Liver (tissue), 9 donors: ENCODE data around the gene PDE4B. TPM values are rescaled to one million over a fixed set of nuclear protein-coding genes. Genes with fewer than 3 reads are reported as not detected.

ENCODE experiments used
- DNase-seq: peaks from one replicate; pipeline ENCODE4 v3.0.0-alpha.2; 2017; ENCODE audit warnings: low spot score
- H3K27ac ChIP-seq, 2 donors: one replicate each; pipeline ENCODE4 v1.7.0; 2013; ENCODE audit warnings: inconsistent platforms in 2 of 2, low read length in 2 of 2, control low read depth in 1 of 2, low read depth in 1 of 2, mild to moderate bottlenecking in 1 of 2
- H3K27me3 ChIP-seq, 4 donors: one replicate each; pipeline versions ENCODE4 v1.6.1 to v1.7.0; 2013; ENCODE audit warnings: low read length in 3 of 4, inconsistent platforms in 1 of 4, mild to moderate bottlenecking in 1 of 4, moderate library complexity in 1 of 4; ENCODE audit not compliant: control insufficient read depth in 4 of 4, insufficient read depth in 4 of 4
- H3K36me3 ChIP-seq, 4 donors: one replicate each; pipeline versions ENCODE4 v1.6.1 to v1.7.0; 2013; ENCODE audit warnings: low read length in 3 of 4, mild to moderate bottlenecking in 3 of 4, low read depth in 1 of 4, moderate library complexity in 1 of 4; ENCODE audit not compliant: control insufficient read depth in 4 of 4, insufficient read depth in 3 of 4
- H3K4me1 ChIP-seq, 4 donors: one replicate each; pipeline versions ENCODE4 v1.6.1 to v1.7.0; 2013; ENCODE audit warnings: low read length in 3 of 4, mild to moderate bottlenecking in 3 of 4, moderate library complexity in 1 of 4; ENCODE audit not compliant: control insufficient read depth in 4 of 4, insufficient read depth in 4 of 4
- H3K4me3 ChIP-seq, 3 donors: one replicate each; pipeline versions ENCODE4 v1.6.1 to v1.7.0; 2013; ENCODE audit warnings: low read length in 3 of 3, control low read depth in 1 of 3, low read depth in 1 of 3, mild to moderate bottlenecking in 1 of 3
- H3K9ac ChIP-seq, 2 donors: one replicate each; pipeline ENCODE4 v1.7.0; 2013; ENCODE audit warnings: low read length in 2 of 2, mild to moderate bottlenecking in 2 of 2, moderate library complexity in 2 of 2, control low read depth in 1 of 2, low read depth in 1 of 2
- H3K9me3 ChIP-seq, 4 donors: one replicate each; pipeline versions ENCODE4 v1.6.1 to v1.7.0; 2013; ENCODE audit warnings: low read length in 3 of 4; ENCODE audit not compliant: control insufficient read depth in 4 of 4
- CTCF ChIP-seq: fragments of 150-350 bp; IDR thresholded peaks from 2 replicates; pipeline ENCODE4 v1.5.1; 2017; ENCODE audit warnings: improper control_type of control experiment, low read depth, low read length; ENCODE audit not compliant: missing input control
- EGR1 ChIP-seq, 2 donors: IDR thresholded peaks; 2 replicates each; pipeline ENCODE4 v1.6.1; 2016 to 2018; ENCODE audit warnings: antibody characterized with exemption in 2 of 2, low read depth in 2 of 2
- FOXA1 ChIP-seq: IDR thresholded peaks from 2 replicates; pipeline ENCODE4 v1.6.1; 2016; ENCODE audit warnings: antibody characterized with exemption
- FOXA2 ChIP-seq: IDR thresholded peaks from 2 replicates; pipeline ENCODE4 v1.6.1; 2016; ENCODE audit warnings: antibody characterized with exemption
- GABPA ChIP-seq, 2 donors: IDR thresholded peaks in 1 of 2; conservative IDR thresholded peaks in 1 of 2; 2 replicates each; pipeline ENCODE4 v1.6.1; 2016; ENCODE audit warnings: antibody characterized with exemption in 2 of 2, mild to moderate bottlenecking in 1 of 2, moderate library complexity in 1 of 2
- HNF4A ChIP-seq, 2 donors: conservative IDR thresholded peaks; 2 replicates each; pipeline ENCODE4 v1.6.1; 2016; ENCODE audit warnings: antibody characterized with exemption in 2 of 2, mild to moderate bottlenecking in 2 of 2
- HNF4G ChIP-seq: IDR thresholded peaks from 2 replicates; pipeline ENCODE4 v1.6.1; 2016; ENCODE audit warnings: antibody characterized with exemption
- JUND ChIP-seq, 2 donors: IDR thresholded peaks; 2 replicates each; pipeline ENCODE4 v1.6.1; 2016; ENCODE audit warnings: antibody characterized with exemption in 2 of 2
- NR2F2 ChIP-seq: IDR thresholded peaks from 2 replicates; pipeline ENCODE4 v1.6.1; 2016; ENCODE audit warnings: antibody characterized with exemption
- RAD21 ChIP-seq, 2 donors: IDR thresholded peaks; 2 replicates each; pipeline ENCODE4 v1.6.1; 2016; ENCODE audit warnings: antibody characterized with exemption in 2 of 2, mild to moderate bottlenecking in 2 of 2
- RXRA ChIP-seq, 2 donors: IDR thresholded peaks; 2 replicates each; pipeline ENCODE4 v1.6.1; 2017 to 2018; ENCODE audit warnings: antibody characterized with exemption in 2 of 2, mild to moderate bottlenecking in 1 of 2
- SP1 ChIP-seq: IDR thresholded peaks from 2 replicates; pipeline ENCODE4 v1.6.1; 2018; ENCODE audit warnings: antibody characterized with exemption, mild to moderate bottlenecking
- TAF1 ChIP-seq: conservative IDR thresholded peaks from 2 replicates; pipeline ENCODE4 v1.6.1; 2016; ENCODE audit warnings: antibody characterized with exemption, mild to moderate bottlenecking
- YY1 ChIP-seq: IDR thresholded peaks from 2 replicates; pipeline ENCODE4 v1.6.1; 2016; ENCODE audit warnings: antibody characterized with exemption, mild to moderate bottlenecking
- WGBS: extraction: QIAGEN DNeasy Blood & Tissue Kit; methylation state at CpG from one replicate; pipeline ENCODE4 v1.1.7; 2013; 5-methylcytosine and 5-hydroxymethylcytosine counted together
- polyA plus RNA-seq, 2 donors: library from polyadenylated mRNA; stranded (reverse) in 1 of 2; unstranded in 1 of 2; fragments of 200-250 nt in 1 of 2; fragments of >200 nt in 1 of 2; fragmentation: Nextera tagmentation in 1 of 2; extraction: Ambion mirVana in 1 of 2; gene quantifications; one replicate each; pipeline versions ENCODE4 v1.2.1 to v1.2.3, GENCODE V29; 2013 to 2015
- total RNA-seq, 2 donors: library from RNA; depleted of rRNA; stranded (reverse); fragments of >200 nt; gene quantifications; one replicate each; pipeline ENCODE4 v1.2.3, GENCODE V29; 2014
- TF ChIP-seq, protein P1 (sequence below): IDR thresholded peaks from 2 replicates; pipeline ENCODE4 v1.6.1; 2016; ENCODE audit warnings: antibody characterized with exemption, mild to moderate bottlenecking
- TF ChIP-seq, protein P2 (sequence below): IDR thresholded peaks from 2 replicates; pipeline ENCODE4 v1.6.1; 2016; ENCODE audit warnings: antibody characterized with exemption
- TF ChIP-seq, protein P3 (sequence below): IDR thresholded peaks from 2 replicates; pipeline ENCODE4 v1.6.1; 2016; ENCODE audit warnings: antibody characterized with exemption
- TF ChIP-seq, protein P4 (sequence below): IDR thresholded peaks from 2 replicates; pipeline ENCODE4 v1.6.1; 2016; ENCODE audit warnings: antibody characterized with exemption
- donor health status: healthy.
- donor health status: healthy.
- donor health status: healthy.
- donor health status: healthy.
- donor health status: healthy.

The PDE4B gene
- total and polyA plus RNA-seq, 4 donors = 1.9 to 3.9 (median 2.7) TPM

DNA sequence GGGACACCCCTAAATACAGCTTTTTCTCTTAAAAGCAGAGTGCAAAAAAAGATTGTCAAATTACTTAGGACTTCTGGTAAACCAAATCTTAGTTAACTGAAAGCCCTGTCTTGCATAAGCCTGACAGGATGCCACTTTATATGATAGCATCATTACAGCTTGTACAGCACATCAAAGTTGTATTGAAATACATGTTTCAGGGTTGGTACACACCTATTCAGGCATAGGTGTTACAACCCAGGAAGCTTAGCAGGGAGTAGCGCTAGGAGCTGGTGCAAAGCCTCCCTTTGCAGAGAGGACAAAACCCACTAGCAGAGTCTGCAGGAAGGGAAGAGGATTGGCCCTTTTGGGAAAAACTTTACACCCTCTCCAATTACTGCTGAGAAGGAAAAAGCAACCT is 482.4 kb downstream of the PDE4B start:
- no peak for DNase-seq
- Histone ChIP-seq H3K4me3 (no peak overlapping the region), H3K27me3 (no peaks in the 10 kb centered on the region), H3K36me3 (no peaks in the 10 kb centered on the region), H3K4me1 (peaks cover 0 to 9% (median 5%) of the 10 kb centered on the region in 4 donors), H3K27ac (no peak overlapping the region), H3K9me3 (no peaks in the 10 kb centered on the region), H3K9ac (no peak overlapping the region)
- 88% methylated on average over 1 of the region's 1 CpG for WGBS
- TF ChIP-seq SP1 (no peak), CTCF (no peak), NR2F2 (no peak), YY1 (no peak), RXRA (IDR thresholded peaks at IDR 0.05) (no peak), GABPA (IDR thresholded peaks at IDR 0.05 in 1 of 2, conservative IDR thresholded peaks at IDR 0.05 in 1 of 2) (no peak), FOXA1 (no peak), RAD21 (IDR thresholded peaks at IDR 0.05) (no peak), FOXA2 (no peak), TAF1 (no peak), HNF4A (conservative IDR thresholded peaks at IDR 0.05) (no peak), EGR1 (IDR thresholded peaks at IDR 0.05; ENCODE audit: low read depth in 2 of 2) (no peak)
- TF ChIP-seq, protein P1, sequence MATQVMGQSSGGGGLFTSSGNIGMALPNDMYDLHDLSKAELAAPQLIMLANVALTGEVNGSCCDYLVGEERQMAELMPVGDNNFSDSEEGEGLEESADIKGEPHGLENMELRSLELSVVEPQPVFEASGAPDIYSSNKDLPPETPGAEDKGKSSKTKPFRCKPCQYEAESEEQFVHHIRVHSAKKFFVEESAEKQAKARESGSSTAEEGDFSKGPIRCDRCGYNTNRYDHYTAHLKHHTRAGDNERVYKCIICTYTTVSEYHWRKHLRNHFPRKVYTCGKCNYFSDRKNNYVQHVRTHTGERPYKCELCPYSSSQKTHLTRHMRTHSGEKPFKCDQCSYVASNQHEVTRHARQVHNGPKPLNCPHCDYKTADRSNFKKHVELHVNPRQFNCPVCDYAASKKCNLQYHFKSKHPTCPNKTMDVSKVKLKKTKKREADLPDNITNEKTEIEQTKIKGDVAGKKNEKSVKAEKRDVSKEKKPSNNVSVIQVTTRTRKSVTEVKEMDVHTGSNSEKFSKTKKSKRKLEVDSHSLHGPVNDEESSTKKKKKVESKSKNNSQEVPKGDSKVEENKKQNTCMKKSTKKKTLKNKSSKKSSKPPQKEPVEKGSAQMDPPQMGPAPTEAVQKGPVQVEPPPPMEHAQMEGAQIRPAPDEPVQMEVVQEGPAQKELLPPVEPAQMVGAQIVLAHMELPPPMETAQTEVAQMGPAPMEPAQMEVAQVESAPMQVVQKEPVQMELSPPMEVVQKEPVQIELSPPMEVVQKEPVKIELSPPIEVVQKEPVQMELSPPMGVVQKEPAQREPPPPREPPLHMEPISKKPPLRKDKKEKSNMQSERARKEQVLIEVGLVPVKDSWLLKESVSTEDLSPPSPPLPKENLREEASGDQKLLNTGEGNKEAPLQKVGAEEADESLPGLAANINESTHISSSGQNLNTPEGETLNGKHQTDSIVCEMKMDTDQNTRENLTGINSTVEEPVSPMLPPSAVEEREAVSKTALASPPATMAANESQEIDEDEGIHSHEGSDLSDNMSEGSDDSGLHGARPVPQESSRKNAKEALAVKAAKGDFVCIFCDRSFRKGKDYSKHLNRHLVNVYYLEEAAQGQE = no peak
- TF ChIP-seq, protein P2, sequence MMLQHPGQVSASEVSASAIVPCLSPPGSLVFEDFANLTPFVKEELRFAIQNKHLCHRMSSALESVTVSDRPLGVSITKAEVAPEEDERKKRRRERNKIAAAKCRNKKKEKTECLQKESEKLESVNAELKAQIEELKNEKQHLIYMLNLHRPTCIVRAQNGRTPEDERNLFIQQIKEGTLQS = no peak
- TF ChIP-seq, protein P3, sequence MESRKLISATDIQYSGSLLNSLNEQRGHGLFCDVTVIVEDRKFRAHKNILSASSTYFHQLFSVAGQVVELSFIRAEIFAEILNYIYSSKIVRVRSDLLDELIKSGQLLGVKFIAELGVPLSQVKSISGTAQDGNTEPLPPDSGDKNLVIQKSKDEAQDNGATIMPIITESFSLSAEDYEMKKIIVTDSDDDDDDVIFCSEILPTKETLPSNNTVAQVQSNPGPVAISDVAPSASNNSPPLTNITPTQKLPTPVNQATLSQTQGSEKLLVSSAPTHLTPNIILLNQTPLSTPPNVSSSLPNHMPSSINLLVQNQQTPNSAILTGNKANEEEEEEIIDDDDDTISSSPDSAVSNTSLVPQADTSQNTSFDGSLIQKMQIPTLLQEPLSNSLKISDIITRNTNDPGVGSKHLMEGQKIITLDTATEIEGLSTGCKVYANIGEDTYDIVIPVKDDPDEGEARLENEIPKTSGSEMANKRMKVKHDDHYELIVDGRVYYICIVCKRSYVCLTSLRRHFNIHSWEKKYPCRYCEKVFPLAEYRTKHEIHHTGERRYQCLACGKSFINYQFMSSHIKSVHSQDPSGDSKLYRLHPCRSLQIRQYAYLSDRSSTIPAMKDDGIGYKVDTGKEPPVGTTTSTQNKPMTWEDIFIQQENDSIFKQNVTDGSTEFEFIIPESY = no peak
- TF ChIP-seq, protein P4, sequence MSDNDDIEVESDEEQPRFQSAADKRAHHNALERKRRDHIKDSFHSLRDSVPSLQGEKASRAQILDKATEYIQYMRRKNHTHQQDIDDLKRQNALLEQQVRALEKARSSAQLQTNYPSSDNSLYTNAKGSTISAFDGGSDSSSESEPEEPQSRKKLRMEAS = no peak

GRCh38 chr1:66275601-66276023 is 482.9 kb downstream of the PDE4B start:
- WGBS = 69% methylated on average over 5 of the region's 5 CpGs
- H3K9me3 ChIP-seq = no peaks in the 10 kb centered on the region
- H3K27me3 ChIP-seq = no peaks in the 10 kb centered on the region
- no peaks in the 10 kb centered on the region for H3K36me3 ChIP-seq
- no peak for TF ChIP-seq TAF1
- TF ChIP-seq SP1 = no peak
- no peak for TF ChIP-seq HNF4G
- no peak for TF ChIP-seq GABPA (IDR thresholded peaks at IDR 0.05 in 1 of 2, conservative IDR thresholded peaks at IDR 0.05 in 1 of 2)
- TF ChIP-seq CTCF = no peak
- no peak for TF ChIP-seq YY1
- TF ChIP-seq, protein P1 = no peak
- no peak for TF ChIP-seq FOXA1
- TF ChIP-seq NR2F2 = no peak
- TF ChIP-seq JUND (IDR thresholded peaks at IDR 0.05) = no peak
- peaks cover 0 to 9% (median 5%) of the 10 kb centered on the region in 4 donors for H3K4me1 ChIP-seq
- H3K9ac ChIP-seq = no peak overlapping the region
- no peak overlapping the region for H3K4me3 ChIP-seq
- no peak for DNase-seq
- no peak overlapping the region for H3K27ac ChIP-seq
